ENCODE data around the gene HCST.

DNA sequence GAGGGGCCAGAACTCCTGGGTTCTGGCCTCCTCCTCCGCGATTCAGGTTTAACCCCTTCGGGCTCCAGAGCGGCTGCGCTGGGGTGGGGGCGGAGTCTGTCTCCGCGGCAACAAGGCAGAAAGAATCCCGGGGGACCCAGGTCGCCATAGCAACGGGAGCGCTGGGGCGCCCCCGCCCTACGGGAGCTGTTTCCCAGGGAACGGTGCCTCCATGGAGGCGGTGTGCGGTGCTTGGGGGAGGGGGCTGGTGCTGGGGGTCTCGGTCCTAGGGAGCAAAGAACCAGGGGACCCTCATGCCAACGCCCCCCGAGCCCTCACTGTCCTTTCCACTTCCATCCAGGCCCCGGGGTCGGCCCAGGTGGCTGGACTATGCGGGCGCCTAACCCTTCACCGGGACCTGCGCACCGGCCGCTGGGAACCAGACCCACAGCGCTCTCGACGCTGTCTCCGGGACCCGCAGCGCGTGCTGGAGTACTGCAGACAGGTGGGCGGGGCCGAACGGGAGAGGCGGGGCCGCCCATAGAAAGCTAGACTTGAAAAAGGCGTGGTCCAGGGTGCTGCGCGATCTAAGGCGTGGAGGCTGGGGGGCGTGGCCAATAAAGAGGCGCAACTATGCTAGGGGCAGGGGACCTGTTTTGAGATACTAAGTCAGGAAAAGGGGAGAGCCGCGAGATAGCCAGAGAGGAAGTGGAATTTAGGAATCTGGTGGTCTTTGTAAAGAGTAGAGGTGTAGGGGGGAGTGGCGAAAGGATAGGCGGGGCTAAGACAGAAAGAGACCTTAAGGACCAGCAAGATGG, 32.8 kb upstream of the HCST start:
- TF ChIP-seq CTCF (IDR thresholded peaks at IDR 0.05) (no peak), POLR2A (IDR thresholded peaks at IDR 0.05) (no peak)
